Upper lobe of right lung (tissue), 1 donor: ENCODE data around the gene RPRD1A. TPM values are rescaled to one million over a fixed set of nuclear protein-coding genes. Genes with fewer than 3 reads are reported as not detected.
"Not testable (repeated sequence)": the region's sequence is repeated elsewhere in the genome, so short reads cannot be mapped to it uniquely, and the experiment has no call there.

ENCODE experiments used
- ATAC-seq: fragments of 200-7000 bp; cut with Tn5 transposase; one replicate; pipeline ENCODE4 v1.9.1; 2020; ENCODE audit warnings: mild to moderate bottlenecking, moderate library complexity
- DNase-seq: peaks from one replicate; pipeline ENCODE4 v3.0.0-alpha.2; 2020
- H3K27ac ChIP-seq: fragments of 200-600 bp; one replicate; pipeline ENCODE4 v1.8.0; 2022
- H3K27me3 ChIP-seq: fragments of 200-600 bp; one replicate; pipeline ENCODE4 v1.8.0; 2022; ENCODE audit warnings: mild to moderate bottlenecking
- H3K36me3 ChIP-seq: fragments of 200-600 bp; one replicate; pipeline ENCODE4 v1.8.0; 2022
- H3K4me1 ChIP-seq: fragments of 200-600 bp; one replicate; pipeline ENCODE4 v1.8.0; 2022
- H3K4me3 ChIP-seq: fragments of 200-600 bp; one replicate; pipeline ENCODE4 v1.8.0; 2022; ENCODE audit warnings: mild to moderate bottlenecking
- H3K9me3 ChIP-seq: fragments of 200-600 bp; one replicate; pipeline ENCODE4 v1.8.0; 2022
- CTCF ChIP-seq: fragments of 200-600 bp; IDR thresholded peaks from one replicate; pipeline ENCODE4 v1.8.0; 2022; ENCODE audit warnings: antibody characterized with exemption
- intact Hi-C: fragments of 100-400 bp; cut with DNase I; formaldehyde crosslinking; loops from one replicate; pipeline ENCODE4 v1.11.0; 2022
- total RNA-seq: library from RNA; stranded (reverse); fragmentation: NEBNext Ultra II Directional; extraction: Animal tissue kit (Norgen Biotek cat#: 25700); gene quantifications from one replicate; pipeline ENCODE4 v1.2.1, GENCODE V29; 2021
- donor health status: DM: no; HTN: yes; CAD: no; lungs with severe emphysema.

Gene RPRD1A
- total RNA-seq, 1 donor from 2014 or later = 45.4 TPM

GRCh38 chr18:35972197-35973000, 95.0 kb downstream of the RPRD1A start, which contains the start of gene RMP24:
TSS of gene RMP24 (plus strand) at chr18:35972679.
- DNase-seq (peak; percentile 97), ATAC-seq (peak; percentile 99)
- Histone ChIP-seq H3K4me1 (peaks cover 20% of the 10 kb centered on the region), H3K4me3 (peak within 1 kb of the TSS; percentile 96), H3K27ac (peak within 1 kb of the TSS; percentile 94), H3K27me3 (no peaks in the 10 kb centered on the region), H3K36me3 (peaks cover 35% of the 10 kb centered on the region), H3K9me3 (no peaks in the 10 kb centered on the region)
- intact Hi-C loops = no loop called here
- no peak for TF ChIP-seq CTCF

GRCh38 chr18:35971661-35972196, 95.6 kb downstream of the RPRD1A start:
- DNase-seq = no peak
- intact Hi-C loops = no loop called here
- peaks cover 28% of the 10 kb centered on the region for H3K36me3 ChIP-seq
- H3K4me1 ChIP-seq = peaks cover 20% of the 10 kb centered on the region
- no peak for TF ChIP-seq CTCF
- peak overlapping the region; percentile 94 for H3K27ac ChIP-seq
- peak; percentile 1 for ATAC-seq
- no peaks in the 10 kb centered on the region for H3K9me3 ChIP-seq
- no peaks in the 10 kb centered on the region for H3K27me3 ChIP-seq
- H3K4me3 ChIP-seq = peak overlapping the region; percentile 96

GRCh38 chr18:35969676-35970075, 97.7 kb downstream of the RPRD1A start:
- H3K27me3 ChIP-seq = no peaks in the 10 kb centered on the region
- intact Hi-C loops = no loop called here
- no peak for TF ChIP-seq CTCF
- ATAC-seq = no peak
- H3K36me3 ChIP-seq = peaks cover 10% of the 10 kb centered on the region
- DNase-seq = no peak
- H3K27ac ChIP-seq = no peak overlapping the region
- no peak overlapping the region for H3K4me3 ChIP-seq
- no peaks in the 10 kb centered on the region for H3K9me3 ChIP-seq
- peaks cover 20% of the 10 kb centered on the region for H3K4me1 ChIP-seq

GRCh38 chr18:35968278-35968880, 99.0 kb downstream of the RPRD1A start:
- TF ChIP-seq CTCF = no peak
- intact Hi-C loops = no loop called here
- no peak overlapping the region for H3K27ac ChIP-seq
- H3K4me3 ChIP-seq = no peak overlapping the region
- no peak for ATAC-seq
- no peaks in the 10 kb centered on the region for H3K27me3 ChIP-seq
- H3K4me1 ChIP-seq = peaks cover 8% of the 10 kb centered on the region
- no peaks in the 10 kb centered on the region for H3K36me3 ChIP-seq
- DNase-seq = no peak
- H3K9me3 ChIP-seq = no peaks in the 10 kb centered on the region

- H3K4me1 ChIP-seq, H3K4me3 ChIP-seq, H3K9me3 ChIP-seq, DNase-seq, H3K27me3 ChIP-seq, ATAC-seq, H3K36me3 ChIP-seq, intact Hi-C loops, H3K27ac ChIP-seq: not testable (repeated sequence)
Observed at GRCh38 chr18:35967866-35968265, 99.5 kb downstream of the RPRD1A start.

- Histone ChIP-seq H3K27ac (no peak overlapping the region), H3K9me3 (no peaks in the 10 kb centered on the region), H3K36me3 (no peaks in the 10 kb centered on the region), H3K4me3 (no peak overlapping the region), H3K27me3 (no peaks in the 10 kb centered on the region), H3K4me1 (no peaks in the 10 kb centered on the region)
- DNase-seq (no peak), ATAC-seq (no peak)
- TF ChIP-seq CTCF = no peak
- intact Hi-C loops = no loop called here
Observed at GRCh38 chr18:35964319-35964718, 103.0 kb downstream of the RPRD1A start.
